Activated T-helper 2 cell treated with anti-CD3 and anti-CD28 coated beads, Interferon-gamma antibody, Interleukin-2, Interleukin-4, amounts not matched to agents 10 μg/mL and 5 μg/mL and 100 μg/mL, durations not matched to agents 14 hours and 24 hours and 36 hours (primary cell): ENCODE measurements around the gene AK8. TPM values are rescaled to one million over a fixed set of nuclear protein-coding genes. Genes with fewer than 3 reads are reported as not detected.

Experiments used
- DNase-seq: peaks from one replicate; pipeline ENCODE4 v3.0.0; 2021; ENCODE audit warnings: low spot score
- H3K27ac Mint-ChIP-seq: one replicate; pipeline ENCODE4 v1.8.0; 2021; ENCODE audit warnings: mixed read lengths
- H3K27me3 Mint-ChIP-seq: one replicate; pipeline ENCODE4 v1.8.0; 2021; ENCODE audit warnings: low read depth, mixed read lengths
- H3K36me3 Mint-ChIP-seq: one replicate; pipeline ENCODE4 v1.8.0; 2021; ENCODE audit warnings: low read depth, mixed read lengths
- H3K4me1 Mint-ChIP-seq: one replicate; pipeline ENCODE4 v1.8.0; 2021; ENCODE audit warnings: low read depth, mixed read lengths
- H3K4me3 Mint-ChIP-seq: one replicate; pipeline ENCODE4 v1.8.0; 2021; ENCODE audit warnings: low read depth, mild to moderate bottlenecking, moderate library complexity, mixed read lengths
- H3K9me3 Mint-ChIP-seq: one replicate; pipeline ENCODE4 v1.8.0; 2021; ENCODE audit warnings: mixed read lengths
- intact Hi-C: fragments of 100-400 bp; cut with micrococcal nuclease; formaldehyde crosslinking; loops from one replicate; pipeline ENCODE4 v1.15.1; 2023
- total RNA-seq: library from RNA; stranded (reverse); gene quantifications from 2 replicates; pipeline ENCODE4 v1.2.3, GENCODE V29; 2022

AK8 gene
- total RNA-seq, 1 donor from 2014 or later = not detected

DNA sequence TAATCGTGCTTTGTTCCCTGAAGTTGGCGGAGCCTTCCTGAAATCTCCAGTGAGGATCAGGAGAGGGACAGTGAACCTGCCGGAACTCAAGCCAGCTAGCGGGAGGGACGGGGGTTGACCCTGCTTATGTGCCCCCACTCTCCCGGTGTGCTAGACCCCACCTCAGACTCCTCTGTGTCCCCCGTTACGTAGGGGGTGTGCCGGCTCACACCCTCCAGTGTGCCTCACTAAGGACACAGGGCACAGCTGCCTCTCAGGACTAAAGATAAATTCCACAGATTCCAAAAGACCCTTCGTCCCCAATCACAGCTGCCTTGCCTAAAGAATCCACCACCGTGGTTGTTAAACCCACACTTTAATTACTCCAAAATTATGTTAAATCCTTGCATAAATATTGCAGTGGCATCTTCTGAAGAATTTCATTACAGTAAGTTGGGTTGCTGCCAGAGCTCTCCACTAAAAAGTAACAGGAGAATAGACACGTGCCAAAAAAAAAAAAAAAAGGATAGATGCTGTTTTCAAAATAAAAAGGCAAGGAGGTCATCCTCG is 134.1 kb downstream of the AK8 start:
- intact Hi-C loops = no loop called here
- Mint-ChIP-seq H3K9me3 (no peaks in the 10 kb centered on the region), H3K4me3 (no peak overlapping the region), H3K4me1 (peaks cover 3% of the 10 kb centered on the region), H3K27ac (no peak overlapping the region), H3K27me3 (peaks cover 40% of the 10 kb centered on the region), H3K36me3 (no peaks in the 10 kb centered on the region)
- no peak for DNase-seq

DNA sequence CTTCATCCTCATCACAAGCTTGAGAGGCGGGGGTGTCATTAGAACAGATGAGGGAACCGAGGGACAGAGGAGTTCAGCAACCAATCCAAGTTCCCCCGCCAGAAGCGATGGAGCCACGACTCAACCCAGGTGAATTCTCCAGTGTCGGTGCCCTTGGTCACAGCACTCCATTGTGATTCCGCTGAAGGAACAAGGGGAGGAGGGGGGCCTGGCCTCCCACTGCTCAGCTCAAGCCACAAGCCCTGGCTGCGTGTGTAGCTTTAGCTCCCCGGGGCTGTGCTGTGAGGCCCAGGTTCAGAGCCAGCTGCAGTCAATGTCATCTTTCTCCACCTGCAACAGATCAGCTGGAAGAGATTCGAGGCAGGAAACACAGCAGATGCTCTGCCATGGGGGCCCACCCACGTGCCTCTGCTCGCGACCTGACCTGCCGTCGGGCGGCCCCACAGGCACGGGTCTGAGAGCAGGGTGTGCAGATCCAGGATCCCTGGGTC is 135.2 kb downstream of the AK8 start:
- Mint-ChIP-seq H3K27ac (no peak overlapping the region), H3K4me3 (no peak overlapping the region), H3K27me3 (peaks cover 40% of the 10 kb centered on the region), H3K9me3 (no peaks in the 10 kb centered on the region), H3K36me3 (no peaks in the 10 kb centered on the region), H3K4me1 (peaks cover 3% of the 10 kb centered on the region)
- DNase-seq = no peak
- intact Hi-C loops = no loop called here

DNA sequence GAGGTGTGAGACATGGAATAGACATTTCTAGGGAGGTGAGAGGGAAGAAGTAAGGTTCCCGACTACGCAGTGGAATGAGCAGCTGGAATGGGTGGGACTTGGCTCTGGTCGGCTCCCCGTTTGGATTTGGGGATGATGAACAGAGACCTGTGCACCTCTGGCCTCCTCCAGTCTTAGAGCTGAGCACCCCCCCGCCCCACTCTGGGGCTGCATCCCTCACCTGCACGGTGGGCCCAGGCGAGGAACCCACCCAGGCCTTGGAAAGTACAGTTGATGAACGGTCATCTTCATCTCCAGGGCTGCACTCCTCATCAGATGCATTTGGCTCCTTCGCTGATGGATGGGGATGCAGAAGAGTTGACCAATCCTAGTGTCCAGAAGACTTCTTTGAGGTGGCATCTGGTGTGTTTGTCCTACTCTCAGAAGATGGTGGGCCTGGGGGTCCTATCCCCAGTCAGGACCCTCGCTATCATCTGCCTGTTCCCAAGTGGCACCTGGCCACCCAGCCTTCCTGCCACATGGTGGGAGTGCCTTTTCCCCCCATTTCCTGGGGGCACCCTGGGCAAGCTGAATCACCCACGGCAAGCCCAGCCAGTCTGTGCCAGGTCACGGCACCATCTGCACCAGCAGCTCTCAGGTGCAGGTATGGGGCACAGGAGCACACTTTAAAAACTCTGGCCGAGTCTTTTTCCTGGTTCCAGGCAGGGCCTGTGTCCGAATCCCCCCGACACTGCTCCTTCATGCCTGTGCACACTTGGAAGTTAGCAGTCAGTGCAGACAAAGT is 137.4 kb downstream of the AK8 start:
- Mint-ChIP-seq H3K27me3 (peaks cover 29% of the 10 kb centered on the region), H3K36me3 (no peaks in the 10 kb centered on the region), H3K4me1 (peaks cover 3% of the 10 kb centered on the region), H3K4me3 (no peak overlapping the region), H3K9me3 (no peaks in the 10 kb centered on the region), H3K27ac (no peak overlapping the region)
- no peak for DNase-seq
- intact Hi-C loops = no loop called here

DNA sequence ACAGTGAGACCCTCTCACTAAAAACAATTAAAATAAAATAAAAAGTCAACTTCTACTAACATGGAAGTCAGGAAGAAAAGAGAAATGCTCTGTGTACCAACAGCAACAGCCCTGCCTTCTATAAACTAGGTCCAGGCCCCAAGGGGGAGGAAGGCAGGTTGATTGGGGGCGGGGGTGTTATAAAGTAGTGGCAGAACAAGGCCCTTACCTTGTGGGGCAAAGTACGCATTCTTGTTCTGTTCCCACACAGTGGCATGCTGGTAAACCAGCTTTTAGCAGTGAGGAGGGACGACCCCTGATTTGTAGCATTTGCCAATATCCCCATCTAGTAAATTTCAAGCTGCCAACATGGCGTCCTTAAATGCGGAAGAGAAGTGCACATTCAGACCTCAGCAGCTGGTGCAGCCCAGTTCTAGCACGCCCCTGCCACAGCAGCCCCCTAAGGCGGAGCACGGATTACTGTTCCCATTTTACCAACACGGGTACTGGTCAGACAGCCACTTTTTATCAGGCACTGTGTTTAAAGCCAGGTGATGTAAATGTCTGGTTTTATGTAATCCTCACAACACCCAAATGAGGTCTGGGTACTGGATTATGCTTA is 138.3 kb downstream of the AK8 start:
- no peak overlapping the region for H3K4me3 Mint-ChIP-seq
- no peaks in the 10 kb centered on the region for H3K9me3 Mint-ChIP-seq
- H3K27me3 Mint-ChIP-seq = peaks cover 22% of the 10 kb centered on the region
- H3K27ac Mint-ChIP-seq = no peak overlapping the region
- H3K36me3 Mint-ChIP-seq = no peaks in the 10 kb centered on the region
- DNase-seq = no peak
- intact Hi-C loops = no loop called here
- no peaks in the 10 kb centered on the region for H3K4me1 Mint-ChIP-seq

- intact Hi-C loops = no loop called here
- DNase-seq = no peak
- Mint-ChIP-seq H3K4me3 (no peak overlapping the region), H3K27me3 (peaks cover 5% of the 10 kb centered on the region), H3K4me1 (no peaks in the 10 kb centered on the region), H3K27ac (no peak overlapping the region), H3K36me3 (no peaks in the 10 kb centered on the region), H3K9me3 (no peaks in the 10 kb centered on the region)
Observed at GRCh38 chr9:132733260-132733815, 144.7 kb downstream of the AK8 start.

DNA sequence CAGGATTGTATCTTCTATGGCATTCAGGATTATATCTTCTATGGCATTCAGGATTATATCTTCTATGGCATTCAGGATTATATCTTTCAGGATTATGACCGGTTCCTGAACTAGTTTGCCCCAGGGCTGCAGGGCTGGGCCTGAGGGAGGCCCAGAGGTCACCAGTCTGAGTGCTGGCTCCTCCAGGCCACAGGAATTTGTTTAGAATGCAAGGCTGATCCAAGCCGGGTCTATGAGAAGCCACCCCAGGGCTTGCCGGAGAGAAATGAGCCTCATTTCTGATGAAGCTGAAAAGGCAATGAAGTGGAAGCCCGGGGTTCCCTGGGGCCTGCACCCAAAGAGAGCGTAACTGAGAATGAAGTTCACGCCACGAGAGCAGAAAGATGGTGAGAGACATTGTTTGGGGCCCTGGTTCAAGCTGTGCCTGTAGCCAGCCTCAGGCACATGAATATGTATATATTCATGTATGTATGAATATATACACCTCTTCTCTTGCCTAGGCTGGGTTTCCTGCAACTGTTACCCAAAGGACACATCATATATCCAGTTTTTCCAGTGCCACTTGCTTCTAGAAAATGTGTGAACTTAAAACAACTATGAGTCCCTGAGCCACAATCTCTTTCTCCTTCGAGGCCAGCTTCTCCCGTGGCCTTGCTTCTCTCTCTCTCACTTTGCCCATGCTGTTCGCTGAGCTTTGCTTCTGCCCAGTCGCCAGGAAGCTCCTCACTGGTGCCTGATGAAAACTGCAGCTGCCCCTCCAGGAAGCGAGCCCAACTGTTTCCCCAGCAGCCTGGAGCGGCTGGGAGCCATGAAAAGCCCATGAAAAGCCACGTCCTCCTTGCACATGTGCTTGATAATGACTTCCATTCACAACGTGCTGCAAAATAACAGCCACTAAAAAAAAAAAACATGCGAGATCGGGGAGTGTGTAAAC is 145.5 kb downstream of the AK8 start:
- H3K4me3 Mint-ChIP-seq = no peak overlapping the region
- intact Hi-C loops = no loop called here
- no peaks in the 10 kb centered on the region for H3K4me1 Mint-ChIP-seq
- DNase-seq = no peak
- H3K27me3 Mint-ChIP-seq = peaks cover 9% of the 10 kb centered on the region
- no peak overlapping the region for H3K27ac Mint-ChIP-seq
- H3K36me3 Mint-ChIP-seq = no peaks in the 10 kb centered on the region
- no peaks in the 10 kb centered on the region for H3K9me3 Mint-ChIP-seq

GRCh38 chr9:132731230-132731629 is 146.9 kb downstream of the AK8 start:
- intact Hi-C loops = no loop called here
- Mint-ChIP-seq H3K9me3 (no peaks in the 10 kb centered on the region), H3K36me3 (no peaks in the 10 kb centered on the region)

DNA sequence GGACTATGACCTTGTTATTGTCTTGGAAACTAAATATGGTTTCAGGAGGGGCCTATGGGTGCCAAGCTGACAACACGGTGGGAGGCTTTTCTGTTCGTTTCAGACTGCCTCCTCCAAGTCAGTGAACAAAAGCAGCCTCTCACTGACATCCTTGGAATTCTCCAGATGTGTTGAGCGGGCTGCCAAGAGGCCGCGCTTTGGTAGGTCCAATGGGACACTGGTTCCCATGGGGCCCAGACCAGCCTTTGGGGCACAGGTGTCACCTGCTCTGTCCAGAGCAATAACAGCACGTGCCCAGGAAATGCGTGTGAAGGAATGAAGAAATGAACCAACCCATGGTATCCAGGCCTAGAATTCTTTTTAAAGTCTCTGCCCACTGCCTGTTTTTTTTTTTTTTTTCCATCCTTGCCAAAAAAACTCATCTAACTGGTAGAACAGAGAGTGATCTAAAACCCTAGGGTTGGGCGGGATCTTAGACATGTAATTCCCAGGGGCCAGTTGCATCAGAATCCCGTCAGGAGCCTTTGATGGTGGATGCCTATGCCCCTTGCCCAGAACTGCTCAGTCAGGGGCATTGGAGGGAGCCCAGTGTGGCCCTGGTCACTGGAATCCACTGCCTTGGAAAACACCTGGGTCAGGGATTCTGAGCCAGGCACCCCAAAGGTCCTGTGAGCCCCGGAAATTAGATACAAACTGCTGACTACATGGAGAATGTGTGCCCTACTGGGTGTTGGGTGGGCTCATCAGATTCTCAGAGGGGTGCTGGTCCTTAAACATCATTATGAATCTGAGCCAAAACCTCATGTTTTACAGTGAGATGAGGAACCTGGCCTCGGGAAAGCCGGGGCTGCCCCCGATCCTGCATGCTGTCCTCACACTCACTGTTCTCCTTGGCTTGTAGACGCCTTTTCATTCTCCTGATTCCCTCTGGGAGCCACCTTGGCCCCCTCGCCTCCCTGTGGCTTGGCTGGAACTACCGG is 147.7 kb downstream of the AK8 start:
- H3K27ac Mint-ChIP-seq = no peak overlapping the region
- DNase-seq = no peak
- no peaks in the 10 kb centered on the region for H3K36me3 Mint-ChIP-seq
- H3K9me3 Mint-ChIP-seq = no peaks in the 10 kb centered on the region
- H3K4me1 Mint-ChIP-seq = no peaks in the 10 kb centered on the region
- intact Hi-C loops = no loop called here
- peaks cover 14% of the 10 kb centered on the region for H3K27me3 Mint-ChIP-seq
- no peak overlapping the region for H3K4me3 Mint-ChIP-seq

More at GRCh38 chr9:132731230-132731629, 146.9 kb downstream of the AK8 start:
- DNase-seq = no peak
- no peak overlapping the region for H3K4me3 Mint-ChIP-seq
- H3K27ac Mint-ChIP-seq = no peak overlapping the region
- H3K27me3 Mint-ChIP-seq = peaks cover 14% of the 10 kb centered on the region
- no peaks in the 10 kb centered on the region for H3K4me1 Mint-ChIP-seq

- Mint-ChIP-seq H3K27ac (no peak overlapping the region), H3K36me3 (no peaks in the 10 kb centered on the region), H3K27me3 (peaks cover 12% of the 10 kb centered on the region), H3K4me3 (no peak overlapping the region), H3K4me1 (no peaks in the 10 kb centered on the region), H3K9me3 (no peaks in the 10 kb centered on the region)
- no peak for DNase-seq
- intact Hi-C loops = no loop called here
Observed at GRCh38 chr9:132729235-132729890, 148.7 kb downstream of the AK8 start.

DNA sequence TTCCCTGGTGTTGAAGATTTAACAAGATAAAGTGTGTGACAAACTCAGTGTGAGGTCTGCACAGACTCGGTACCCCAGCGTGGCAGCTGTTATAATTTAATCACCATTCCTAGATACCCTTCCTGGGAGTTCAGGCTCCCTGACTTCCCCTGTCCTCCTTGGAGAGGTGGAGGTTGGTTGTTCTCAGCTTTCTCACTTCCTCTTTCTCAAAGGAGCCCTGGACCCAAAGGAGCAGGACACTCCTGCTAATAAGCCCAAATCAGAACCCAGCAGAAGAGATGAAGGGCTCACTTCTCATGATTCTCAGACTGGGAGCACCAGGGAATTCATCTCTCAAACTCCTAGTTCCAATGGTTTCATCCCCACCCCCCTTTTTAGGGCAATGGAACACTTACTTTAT is 149.6 kb downstream of the AK8 start:
- Mint-ChIP-seq H3K9me3 (no peaks in the 10 kb centered on the region), H3K36me3 (no peaks in the 10 kb centered on the region), H3K27ac (no peak overlapping the region), H3K27me3 (peaks cover 12% of the 10 kb centered on the region), H3K4me3 (no peak overlapping the region), H3K4me1 (no peaks in the 10 kb centered on the region)
- no peak for DNase-seq
- intact Hi-C loops = no loop called here

- Mint-ChIP-seq H3K36me3 (no peaks in the 10 kb centered on the region), H3K27me3 (peaks cover 13% of the 10 kb centered on the region), H3K4me1 (no peaks in the 10 kb centered on the region), H3K4me3 (no peak overlapping the region), H3K27ac (no peak overlapping the region), H3K9me3 (no peaks in the 10 kb centered on the region)
- no peak for DNase-seq
- intact Hi-C loops = no loop called here
Observed at GRCh38 chr9:132728071-132728470, 150.0 kb downstream of the AK8 start.
